Neural cell (in vitro differentiated cells): ENCODE measurements around the gene TLX2. TPM values are rescaled to one million over a fixed set of nuclear protein-coding genes. Genes with fewer than 3 reads are reported as not detected.

ENCODE experiments used
- H2AFZ ChIP-seq: fragments of 200-600, 300-800 bp; sonication (generic), shearing (Covaris generic); 2 replicates; pipeline ENCODE4 v1.6.0; 2014; ENCODE audit warnings: low read depth, mild to moderate bottlenecking, antibody characterized with exemption, low read length, moderate library complexity
- H3F3A ChIP-seq: fragments of 200-600 bp; shearing (Covaris generic); 2 replicates; pipeline ENCODE4 v1.6.1; 2016; ENCODE audit warnings: mild to moderate bottlenecking, moderate library complexity, mixed read lengths, antibody characterized with exemption, low read length; ENCODE audit not compliant: insufficient read depth, poor library complexity, severe bottlenecking
- H3K27ac ChIP-seq: fragments of 200-600, 300-800 bp; sonication (generic), shearing (Covaris generic); 2 replicates; pipeline ENCODE4 v1.5.1; 2014; ENCODE audit warnings: mild to moderate bottlenecking, low read length, moderate library complexity
- H3K27me3 ChIP-seq: fragments of 300-800, 200-600 bp; sonication (generic), shearing (Covaris generic); 2 replicates; pipeline ENCODE4 v1.6.0; 2014; ENCODE audit warnings: mild to moderate bottlenecking, low read depth, low read length, moderate library complexity; ENCODE audit not compliant: insufficient read depth
- H3K36me3 ChIP-seq: fragments of 300-800, 200-600 bp; sonication (generic), shearing (Covaris generic); 2 replicates; pipeline ENCODE4 v1.5.1; 2014; ENCODE audit warnings: mild to moderate bottlenecking, antibody characterized with exemption, low read length, moderate library complexity; ENCODE audit not compliant: insufficient read depth
- H3K4me2 ChIP-seq: fragments of 300-800, 200-600 bp; sonication (generic), shearing (Covaris generic); 2 replicates; pipeline ENCODE4 v1.6.0; 2014; ENCODE audit warnings: mild to moderate bottlenecking, low read length
- H3K4me3 ChIP-seq: fragments of 300-800, 200-600 bp; sonication (generic), shearing (Covaris generic); 2 replicates; pipeline ENCODE4 v1.5.1; 2014; ENCODE audit warnings: mild to moderate bottlenecking, low read length, moderate library complexity
- H3K79me2 ChIP-seq: fragments of 200-600 bp; shearing (Covaris generic); replicated peaks from 2 replicates; pipeline ENCODE4 v1.6.0; 2014; ENCODE audit warnings: mild to moderate bottlenecking, low read length, moderate library complexity; ENCODE audit not compliant: insufficient read depth
- H3K9ac ChIP-seq: fragments of 300-800, 200-600 bp; sonication (generic), shearing (Covaris generic); 2 replicates; pipeline ENCODE4 v1.6.1; 2016; ENCODE audit warnings: mild to moderate bottlenecking, low read length, mixed read lengths
- H3K9me2 ChIP-seq: fragments of 200-600 bp; shearing (Covaris generic); 2 replicates; pipeline ENCODE4 v1.6.1; 2016; ENCODE audit warnings: mild to moderate bottlenecking, low read length, mixed read lengths; ENCODE audit not compliant: insufficient read depth
- H3K9me3 ChIP-seq: fragments of 200-600, 300-800 bp; sonication (generic), shearing (Covaris generic); 2 replicates; pipeline ENCODE4 v1.6.1; 2016; ENCODE audit warnings: mild to moderate bottlenecking, mixed run types, low read length, moderate library complexity, mixed read lengths
- H4K20me1 ChIP-seq: fragments of 200-600 bp; shearing (Covaris generic); 2 replicates; pipeline ENCODE4 v1.6.1; 2016; ENCODE audit warnings: mild to moderate bottlenecking, mixed run types; ENCODE audit not compliant: insufficient read depth
- CTCF ChIP-seq: fragments of 450-650 bp; IDR thresholded peaks from 2 replicates; pipeline ENCODE4 v1.5.1; 2014; ENCODE audit warnings: antibody characterized with exemption, mild to moderate bottlenecking, moderate library complexity; ENCODE audit not compliant: poor library complexity, severe bottlenecking
- EP300 ChIP-seq: fragments of 450-650 bp; conservative IDR thresholded peaks from 2 replicates; pipeline ENCODE4 v1.6.1; 2014; ENCODE audit warnings: antibody characterized with exemption, mild to moderate bottlenecking, moderate library complexity; ENCODE audit not compliant: poor library complexity, severe bottlenecking
- EZH2 ChIP-seq: fragments of 200-600, 300-800 bp; shearing (Covaris generic), sonication (generic); IDR thresholded peaks from 2 replicates; pipeline ENCODE4 v1.6.1; 2014; ENCODE audit warnings: antibody characterized with exemption, low read length, borderline replicate concordance, mild to moderate bottlenecking; ENCODE audit not compliant: insufficient read depth, poor library complexity, severe bottlenecking
- MXI1 ChIP-seq: fragments of 450-650 bp; conservative IDR thresholded peaks from 2 replicates; pipeline ENCODE4 v1.6.1; 2014; ENCODE audit warnings: antibody characterized with exemption, mild to moderate bottlenecking; ENCODE audit not compliant: poor library complexity, severe bottlenecking
- POLR2AphosphoS5 ChIP-seq: IDR thresholded peaks from 2 replicates; pipeline ENCODE4 v1.6.1; 2012
- RAD21 ChIP-seq: fragments of 450-650 bp; conservative IDR thresholded peaks from 2 replicates; pipeline ENCODE4 v1.6.1; 2014; ENCODE audit warnings: antibody characterized with exemption, mild to moderate bottlenecking, moderate library complexity
- SMC3 ChIP-seq: fragments of 450-650 bp; conservative IDR thresholded peaks from 2 replicates; pipeline ENCODE4 v1.6.1; 2014; ENCODE audit warnings: antibody characterized with exemption, mild to moderate bottlenecking, moderate library complexity; ENCODE audit not compliant: poor library complexity
- TAF1 ChIP-seq: IDR thresholded peaks from 2 replicates; pipeline ENCODE4 v1.6.1; 2012; ENCODE audit warnings: low read depth
- polyA plus RNA-seq: library from polyadenylated mRNA; depleted of rRNA; stranded (reverse); fragments of >200 nt; gene quantifications from 2 replicates; pipeline ENCODE4 v1.2.3, GENCODE V29; 2014
- TF ChIP-seq, protein P1 (sequence below): IDR thresholded peaks from 2 replicates; pipeline ENCODE4 v1.6.1; 2012; ENCODE audit warnings: borderline replicate concordance

Gene TLX2
- polyA plus RNA-seq, 1 donor from 2014 or later: not detected

DNA sequence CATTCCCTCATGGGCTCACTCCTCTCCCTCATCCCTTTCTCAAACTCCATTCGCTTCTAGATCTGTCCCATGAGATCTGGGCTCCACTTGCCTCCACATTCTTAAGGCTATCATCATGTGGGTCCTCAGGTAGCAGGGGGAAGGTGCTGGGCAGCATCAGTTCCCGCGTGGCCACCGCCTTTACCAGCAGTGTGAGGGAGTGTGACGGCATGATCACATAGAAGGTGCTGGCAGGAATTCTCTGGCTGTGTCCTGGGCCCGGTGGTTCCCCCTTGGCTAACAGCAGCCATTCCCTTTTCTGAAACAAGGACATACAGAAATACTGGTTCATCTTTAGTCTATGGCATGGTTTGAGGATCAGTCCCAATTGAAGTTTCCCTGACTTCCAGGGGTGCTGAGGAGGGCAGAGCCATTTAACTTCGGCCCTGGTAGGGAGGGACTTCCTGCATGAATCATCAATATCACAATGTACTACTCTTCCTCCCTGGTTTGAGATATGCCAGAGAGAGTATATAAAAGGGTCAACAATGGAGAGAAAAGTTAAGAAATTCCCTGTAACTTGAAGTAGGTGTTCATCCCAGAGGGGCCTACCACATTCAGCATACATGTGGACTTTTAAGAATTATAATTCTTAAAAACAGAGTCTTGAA is 48.0 kb downstream of the TLX2 start:
- H3F3A ChIP-seq: no peaks in the 10 kb centered on the region
- no peaks in the 10 kb centered on the region for H3K79me2 ChIP-seq
- no peak overlapping the region for H2AFZ ChIP-seq
- no peaks in the 10 kb centered on the region for H3K9me3 ChIP-seq
- H4K20me1 ChIP-seq: no peaks in the 10 kb centered on the region
- no peaks in the 10 kb centered on the region for H3K9me2 ChIP-seq
- H3K4me2 ChIP-seq: no peak overlapping the region
- H3K9ac ChIP-seq: no peak overlapping the region
- TF ChIP-seq CTCF (no peak), EZH2 (no peak), RAD21 (no peak), SMC3 (no peak), TAF1 (no peak), POLR2AphosphoS5 (no peak), EP300 (no peak), MXI1 (no peak)
- TF ChIP-seq, protein P1, sequence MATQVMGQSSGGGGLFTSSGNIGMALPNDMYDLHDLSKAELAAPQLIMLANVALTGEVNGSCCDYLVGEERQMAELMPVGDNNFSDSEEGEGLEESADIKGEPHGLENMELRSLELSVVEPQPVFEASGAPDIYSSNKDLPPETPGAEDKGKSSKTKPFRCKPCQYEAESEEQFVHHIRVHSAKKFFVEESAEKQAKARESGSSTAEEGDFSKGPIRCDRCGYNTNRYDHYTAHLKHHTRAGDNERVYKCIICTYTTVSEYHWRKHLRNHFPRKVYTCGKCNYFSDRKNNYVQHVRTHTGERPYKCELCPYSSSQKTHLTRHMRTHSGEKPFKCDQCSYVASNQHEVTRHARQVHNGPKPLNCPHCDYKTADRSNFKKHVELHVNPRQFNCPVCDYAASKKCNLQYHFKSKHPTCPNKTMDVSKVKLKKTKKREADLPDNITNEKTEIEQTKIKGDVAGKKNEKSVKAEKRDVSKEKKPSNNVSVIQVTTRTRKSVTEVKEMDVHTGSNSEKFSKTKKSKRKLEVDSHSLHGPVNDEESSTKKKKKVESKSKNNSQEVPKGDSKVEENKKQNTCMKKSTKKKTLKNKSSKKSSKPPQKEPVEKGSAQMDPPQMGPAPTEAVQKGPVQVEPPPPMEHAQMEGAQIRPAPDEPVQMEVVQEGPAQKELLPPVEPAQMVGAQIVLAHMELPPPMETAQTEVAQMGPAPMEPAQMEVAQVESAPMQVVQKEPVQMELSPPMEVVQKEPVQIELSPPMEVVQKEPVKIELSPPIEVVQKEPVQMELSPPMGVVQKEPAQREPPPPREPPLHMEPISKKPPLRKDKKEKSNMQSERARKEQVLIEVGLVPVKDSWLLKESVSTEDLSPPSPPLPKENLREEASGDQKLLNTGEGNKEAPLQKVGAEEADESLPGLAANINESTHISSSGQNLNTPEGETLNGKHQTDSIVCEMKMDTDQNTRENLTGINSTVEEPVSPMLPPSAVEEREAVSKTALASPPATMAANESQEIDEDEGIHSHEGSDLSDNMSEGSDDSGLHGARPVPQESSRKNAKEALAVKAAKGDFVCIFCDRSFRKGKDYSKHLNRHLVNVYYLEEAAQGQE: no peak
- peaks cover 2% of the 10 kb centered on the region for H3K27me3 ChIP-seq
- H3K27ac ChIP-seq: no peak overlapping the region
- no peak overlapping the region for H3K4me3 ChIP-seq
- no peaks in the 10 kb centered on the region for H3K36me3 ChIP-seq

DNA sequence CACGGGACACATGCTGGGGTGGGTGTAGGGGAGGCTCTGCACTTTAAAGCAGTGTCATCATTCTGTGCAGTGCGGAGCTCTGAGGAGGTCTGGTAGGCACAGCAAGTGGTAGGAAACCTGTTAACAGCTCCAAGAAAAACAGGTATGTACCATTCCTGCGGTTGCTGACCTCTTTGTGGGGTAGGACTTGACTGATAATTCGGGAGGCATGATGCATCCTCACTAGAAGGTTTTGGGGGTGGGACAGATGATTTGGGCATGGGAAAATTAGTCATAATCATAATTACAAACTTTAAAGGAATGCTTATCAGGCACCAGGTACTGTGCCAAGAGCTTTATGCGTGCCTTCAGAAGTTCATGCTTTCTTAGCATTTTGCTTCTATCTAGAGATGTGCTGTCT is 50.0 kb downstream of the TLX2 start:
- Histone ChIP-seq H4K20me1 (no peaks in the 10 kb centered on the region), H3K27ac (no peak overlapping the region), H3K4me2 (no peak overlapping the region), H3K27me3 (peaks cover 2% of the 10 kb centered on the region), H3K9ac (no peak overlapping the region), H3K79me2 (no peaks in the 10 kb centered on the region), H3K9me2 (no peaks in the 10 kb centered on the region), H3K9me3 (no peaks in the 10 kb centered on the region), H3F3A (no peaks in the 10 kb centered on the region), H3K36me3 (no peaks in the 10 kb centered on the region), H3K4me3 (no peak overlapping the region), H2AFZ (no peak overlapping the region)
- no peak for TF ChIP-seq EP300
- TF ChIP-seq EZH2: no peak
- TF ChIP-seq RAD21: no peak
- TF ChIP-seq TAF1: no peak
- no peak for TF ChIP-seq SMC3
- TF ChIP-seq CTCF: no peak
- TF ChIP-seq POLR2AphosphoS5: no peak
- TF ChIP-seq MXI1: no peak
- TF ChIP-seq, protein P1: no peak
